ENCODE data around the gene TET3.

The TET3 gene

DNA sequence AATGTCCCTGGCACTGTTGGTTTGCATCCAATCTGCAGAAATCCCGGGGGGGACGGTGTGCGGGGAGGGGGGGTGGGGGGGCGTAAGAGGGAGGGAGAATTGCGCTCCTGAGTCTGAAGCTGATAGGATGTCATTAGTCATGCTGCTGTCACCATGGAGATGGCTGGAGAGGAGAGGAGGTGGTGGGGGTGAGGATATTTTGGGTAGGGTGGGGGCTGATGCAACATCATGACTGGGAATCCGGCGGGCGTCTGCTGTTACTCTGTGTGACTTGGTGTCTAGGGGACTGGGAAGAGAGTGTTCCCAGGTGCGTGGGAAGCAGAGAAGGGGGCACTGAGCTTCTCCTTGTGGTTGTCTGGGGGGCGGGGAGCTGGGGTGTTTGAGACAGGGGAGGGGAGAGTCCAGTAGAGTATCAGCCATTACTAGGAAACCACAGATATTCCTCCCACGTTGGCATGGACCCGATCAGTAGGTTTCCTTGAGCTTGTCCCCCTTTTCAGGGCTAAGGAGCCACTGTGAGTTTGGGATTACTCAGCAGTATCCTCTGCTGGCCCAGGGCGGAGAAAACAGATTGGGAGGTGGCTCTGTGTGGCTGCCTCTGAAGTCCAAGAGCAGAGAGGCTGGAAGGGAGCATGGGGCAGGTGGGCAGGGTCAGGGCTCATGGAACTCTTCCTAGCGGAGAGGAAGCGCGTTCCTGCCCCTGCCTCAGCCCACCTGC is 18.9 kb downstream of the TET3 start:
- in situ Hi-C loops (cut with HindIII; ENCODE audit: low sequenced_read_pairs): no loop called here
- TF ChIP-seq, protein P1, sequence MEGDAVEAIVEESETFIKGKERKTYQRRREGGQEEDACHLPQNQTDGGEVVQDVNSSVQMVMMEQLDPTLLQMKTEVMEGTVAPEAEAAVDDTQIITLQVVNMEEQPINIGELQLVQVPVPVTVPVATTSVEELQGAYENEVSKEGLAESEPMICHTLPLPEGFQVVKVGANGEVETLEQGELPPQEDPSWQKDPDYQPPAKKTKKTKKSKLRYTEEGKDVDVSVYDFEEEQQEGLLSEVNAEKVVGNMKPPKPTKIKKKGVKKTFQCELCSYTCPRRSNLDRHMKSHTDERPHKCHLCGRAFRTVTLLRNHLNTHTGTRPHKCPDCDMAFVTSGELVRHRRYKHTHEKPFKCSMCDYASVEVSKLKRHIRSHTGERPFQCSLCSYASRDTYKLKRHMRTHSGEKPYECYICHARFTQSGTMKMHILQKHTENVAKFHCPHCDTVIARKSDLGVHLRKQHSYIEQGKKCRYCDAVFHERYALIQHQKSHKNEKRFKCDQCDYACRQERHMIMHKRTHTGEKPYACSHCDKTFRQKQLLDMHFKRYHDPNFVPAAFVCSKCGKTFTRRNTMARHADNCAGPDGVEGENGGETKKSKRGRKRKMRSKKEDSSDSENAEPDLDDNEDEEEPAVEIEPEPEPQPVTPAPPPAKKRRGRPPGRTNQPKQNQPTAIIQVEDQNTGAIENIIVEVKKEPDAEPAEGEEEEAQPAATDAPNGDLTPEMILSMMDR (IDR thresholded peaks at IDR 0.05; ENCODE audit: low read depth, low read length): no peak
- H3K4me3 ChIP-seq (ENCODE audit: low read depth, low read length): peak overlapping the region; percentile 60
- peak; percentile 46 for DNase-seq (ENCODE audit: low read depth, low spot score)

DNA sequence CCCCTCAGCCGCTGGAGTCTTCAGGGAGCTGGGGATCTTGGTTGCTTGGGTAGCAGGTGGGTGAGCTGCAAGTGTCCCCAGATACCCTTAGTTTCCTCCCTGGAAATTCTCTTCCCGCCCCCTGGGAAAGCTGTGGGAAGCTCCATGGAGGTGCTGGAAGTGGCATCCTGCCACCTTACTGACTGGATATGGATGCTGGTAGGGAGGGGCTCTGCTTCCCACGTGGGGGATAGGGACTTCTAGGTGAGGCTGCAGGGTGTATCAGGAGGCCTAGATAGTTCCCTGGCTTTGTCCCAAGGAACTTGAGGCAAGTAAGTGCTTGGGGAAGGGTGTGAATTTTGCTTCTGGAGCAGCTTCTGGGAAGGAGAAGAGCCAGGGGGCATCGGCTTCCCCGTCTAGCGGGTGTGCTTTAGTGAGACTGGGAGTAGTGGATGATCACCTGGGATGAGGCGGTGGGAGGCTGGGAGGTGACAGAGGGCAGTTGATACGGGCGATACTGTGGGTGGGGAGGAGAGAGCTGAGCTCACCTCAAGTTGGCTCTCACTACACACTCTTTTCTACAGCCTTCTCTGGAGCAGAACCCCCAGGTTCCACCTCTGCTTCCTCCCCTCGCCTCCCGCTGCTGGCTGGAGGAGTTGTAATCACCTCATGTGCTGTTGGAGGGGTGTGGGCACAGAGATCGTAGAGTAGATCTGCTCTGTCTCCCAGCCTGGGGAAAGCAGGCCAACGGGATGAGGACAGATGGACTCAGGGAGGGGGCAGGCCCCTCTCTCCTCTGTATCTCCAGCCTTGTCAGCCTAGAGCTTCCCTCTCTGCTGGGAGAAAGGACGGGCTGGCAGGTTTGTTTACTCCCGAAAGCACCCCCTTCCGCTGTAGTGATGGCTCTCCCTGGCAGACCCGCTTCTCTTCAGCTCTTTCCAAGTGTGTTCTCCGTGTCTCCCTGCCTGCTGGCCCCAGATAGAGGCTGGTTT is 19.8 kb downstream of the TET3 start:
- no peak overlapping the region for H3K4me3 ChIP-seq (ENCODE audit: low read depth, low read length)
- in situ Hi-C loops (cut with HindIII; ENCODE audit: low sequenced_read_pairs): no loop called here
- TF ChIP-seq, protein P1 (IDR thresholded peaks at IDR 0.05; ENCODE audit: low read depth, low read length): no peak
- no peak for DNase-seq (ENCODE audit: low read depth, low spot score)

DNA sequence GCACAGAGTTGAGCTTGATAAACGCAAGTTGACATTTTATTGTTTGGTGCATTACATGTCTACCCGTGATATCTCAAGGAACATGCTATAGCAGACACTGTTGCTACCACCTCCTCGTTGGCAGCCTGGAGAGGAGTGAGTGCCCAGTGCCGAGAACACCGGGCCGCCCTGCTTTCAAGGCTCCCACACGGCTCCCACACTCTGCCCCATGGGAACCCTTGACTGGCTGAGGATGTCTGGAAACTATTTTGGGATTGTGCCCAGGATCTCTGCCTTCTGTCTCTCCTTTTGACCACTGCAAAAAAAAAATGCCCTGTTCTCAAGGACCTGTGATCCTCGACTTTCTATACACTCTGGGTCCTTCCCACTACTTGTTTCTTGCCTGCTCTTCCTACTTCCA is 21.1 kb downstream of the TET3 start:
- TF ChIP-seq, protein P1 (IDR thresholded peaks at IDR 0.05; ENCODE audit: low read depth, low read length): no peak
- in situ Hi-C loops (cut with HindIII; ENCODE audit: low sequenced_read_pairs): no loop called here
- no peak for DNase-seq (ENCODE audit: low read depth, low spot score)
- H3K4me3 ChIP-seq (ENCODE audit: low read depth, low read length): no peak overlapping the region

DNA sequence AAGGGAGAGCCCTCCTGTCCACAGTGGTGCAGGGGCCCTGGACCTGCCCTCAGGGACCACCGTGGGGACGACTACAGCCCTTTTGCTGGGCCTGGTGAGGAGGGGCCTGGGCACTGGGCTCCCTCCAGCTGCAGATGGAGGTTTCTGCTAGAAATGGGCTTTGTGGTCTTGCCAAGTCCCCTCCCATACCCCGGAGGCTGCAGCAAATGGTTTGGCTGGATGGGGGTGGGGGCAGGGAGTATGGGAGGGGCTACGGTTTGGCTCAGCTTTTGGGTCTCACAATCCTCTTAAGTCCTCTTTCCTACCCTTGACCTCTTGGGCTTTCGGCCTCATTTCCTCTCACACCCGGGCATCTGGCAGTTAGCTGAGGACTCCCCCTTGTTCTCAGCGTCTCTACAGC is 21.7 kb downstream of the TET3 start:
- TF ChIP-seq, protein P1 (IDR thresholded peaks at IDR 0.05; ENCODE audit: low read depth, low read length): no peak
- in situ Hi-C loops (cut with HindIII; ENCODE audit: low sequenced_read_pairs): no loop called here
- no peak for DNase-seq (ENCODE audit: low read depth, low spot score)
- no peak overlapping the region for H3K4me3 ChIP-seq (ENCODE audit: low read depth, low read length)

DNA sequence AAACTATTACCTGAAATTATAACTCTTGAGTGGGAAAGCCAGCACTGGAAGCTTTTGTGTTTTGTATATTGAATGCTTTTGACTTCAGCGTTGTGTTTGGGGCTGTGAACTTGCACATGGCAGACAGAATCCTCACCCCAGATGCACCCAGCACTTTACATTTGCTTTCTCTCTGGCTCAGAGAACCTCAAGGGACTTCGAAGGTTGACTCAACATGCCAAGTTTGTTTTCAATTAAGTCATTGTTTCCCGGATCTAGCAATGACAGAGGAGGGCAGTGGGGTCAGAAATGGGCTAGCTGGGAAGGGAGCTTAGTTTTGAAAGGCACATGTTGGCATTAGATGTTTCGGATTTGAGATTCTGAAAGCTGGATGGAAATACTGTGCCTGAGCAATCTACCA is 22.4 kb downstream of the TET3 start:
- TF ChIP-seq, protein P1 (IDR thresholded peaks at IDR 0.05; ENCODE audit: low read depth, low read length): no peak
- DNase-seq (ENCODE audit: low read depth, low spot score): no peak
- in situ Hi-C loops (cut with HindIII; ENCODE audit: low sequenced_read_pairs): no loop called here
- no peak overlapping the region for H3K4me3 ChIP-seq (ENCODE audit: low read depth, low read length)

DNA sequence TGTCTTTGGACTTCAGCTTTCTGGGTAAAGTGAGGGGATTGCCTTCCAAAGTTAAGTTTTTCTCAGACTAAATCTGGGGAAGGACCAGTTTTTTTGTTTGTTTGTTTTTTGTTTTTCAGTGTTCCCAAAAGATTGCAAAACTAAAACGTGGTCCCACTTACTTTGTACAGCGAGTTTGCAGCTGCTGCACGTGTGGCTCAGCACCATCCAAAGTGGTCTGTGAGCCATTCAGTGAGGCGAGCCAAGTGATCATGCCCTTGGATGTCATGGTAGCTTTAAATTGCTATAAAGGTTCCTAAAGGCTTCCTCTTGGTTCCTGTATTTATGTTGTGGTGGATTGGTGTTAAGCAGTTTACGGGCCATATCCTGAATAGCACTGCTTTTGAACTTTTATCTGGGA is 23.0 kb downstream of the TET3 start:
- TF ChIP-seq, protein P1 (IDR thresholded peaks at IDR 0.05; ENCODE audit: low read depth, low read length): no peak
- H3K4me3 ChIP-seq (ENCODE audit: low read depth, low read length): no peak overlapping the region
- no peak for DNase-seq (ENCODE audit: low read depth, low spot score)
- in situ Hi-C loops (cut with HindIII; ENCODE audit: low sequenced_read_pairs): no loop called here

Data from astrocyte of the spinal cord (primary cell).